GM12872 (cell line): ENCODE measurements around the gene FASN.

Experiments used
- CTCF ChIP-seq: IDR thresholded peaks from 3 replicates; pipeline ENCODE4 v1.5.1; 2011; ENCODE audit warnings: low read depth, mild to moderate bottlenecking, low read length, moderate library complexity; ENCODE audit not compliant: insufficient read depth

FASN gene

GRCh38 chr17:82098169-82098938 is at the start of gene FASN:
Gene FASN (minus strand): TSS chr17:82098236. CDS start chr17:82096445, 1,791 bp downstream.
- peak; percentile 38; the same call in 2 of the 3 replicates for TF ChIP-seq CTCF

- TF ChIP-seq CTCF, result no peak
Measured at GRCh38 chr17:82146663-82147654, 48.9 kb upstream of the FASN start.

- no peak for TF ChIP-seq CTCF
Measured at GRCh38 chr17:82145550-82146155, 47.6 kb upstream of the FASN start.

- no peak for TF ChIP-seq CTCF
Measured at GRCh38 chr17:82143333-82143732, 45.3 kb upstream of the FASN start.

- TF ChIP-seq CTCF, result no peak
Measured at GRCh38 chr17:82138511-82138992, 40.5 kb upstream of the FASN start.

GRCh38 chr17:82134101-82134500 is 36.1 kb upstream of the FASN start:
- no peak for TF ChIP-seq CTCF

- 0 out of 3 replicates have a peak, but pooled peaks have one; percentile 12 for TF ChIP-seq CTCF
Measured at GRCh38 chr17:82129095-82129494, 31.1 kb upstream of the FASN start.
